HG03460 (cell line): ENCODE measurements around the gene VENTX.

ENCODE experiments used
- ATAC-seq: cut with Tn5 transposase; IDR thresholded peaks from one replicate; pipeline ENCODE4 v1.9.1; 2021; ENCODE audit not compliant: unreplicated experiment

The VENTX gene, protein sequence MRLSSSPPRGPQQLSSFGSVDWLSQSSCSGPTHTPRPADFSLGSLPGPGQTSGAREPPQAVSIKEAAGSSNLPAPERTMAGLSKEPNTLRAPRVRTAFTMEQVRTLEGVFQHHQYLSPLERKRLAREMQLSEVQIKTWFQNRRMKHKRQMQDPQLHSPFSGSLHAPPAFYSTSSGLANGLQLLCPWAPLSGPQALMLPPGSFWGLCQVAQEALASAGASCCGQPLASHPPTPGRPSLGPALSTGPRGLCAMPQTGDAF

DNA sequence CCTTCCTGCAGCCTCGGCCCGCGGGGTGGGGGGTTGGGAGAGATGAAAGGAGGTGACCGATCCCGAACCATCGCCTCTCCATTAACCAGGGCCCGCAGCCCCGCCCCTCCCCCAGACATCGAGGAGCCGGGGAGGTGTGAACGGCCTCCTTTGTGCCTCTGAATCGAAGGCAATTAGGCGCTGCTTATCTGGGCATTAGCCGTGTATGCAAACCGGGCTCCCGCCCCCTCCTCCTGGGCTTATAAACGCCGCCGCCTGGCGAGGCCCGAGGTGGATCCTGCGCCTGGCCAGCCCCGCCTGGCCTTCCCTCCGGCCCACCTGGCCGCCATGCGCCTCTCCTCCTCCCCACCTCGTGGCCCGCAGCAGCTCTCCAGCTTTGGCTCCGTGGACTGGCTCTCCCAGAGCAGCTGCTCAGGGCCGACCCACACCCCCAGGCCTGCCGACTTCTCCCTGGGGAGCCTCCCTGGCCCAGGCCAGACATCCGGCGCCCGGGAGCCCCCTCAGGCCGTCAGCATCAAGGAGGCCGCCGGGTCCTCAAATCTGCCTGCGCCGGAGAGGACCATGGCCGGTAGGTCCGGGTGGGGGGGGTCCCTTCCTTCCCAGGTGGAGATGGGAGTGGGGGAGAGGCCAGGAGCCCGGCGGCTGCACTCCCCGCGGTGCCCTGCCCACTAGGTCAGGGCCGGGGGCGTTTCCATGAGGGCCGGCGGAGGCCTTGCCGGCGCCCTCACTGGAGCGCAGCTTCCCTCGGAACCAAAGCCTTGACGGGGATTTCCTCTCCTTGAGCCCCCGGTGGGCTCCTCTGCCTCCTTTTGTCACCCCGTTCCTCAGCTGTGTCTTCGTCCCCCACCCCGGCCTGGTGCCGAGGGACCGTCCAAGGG lies at the start of gene VENTX:
VENTX (plus strand) TSS at position 268 of the 878 bp plus-strand sequence; CDS start at position 328, 60 bp downstream.
- ATAC-seq = no peak

- no peak for ATAC-seq
Measured at GRCh38 chr10:133187906-133188681, 49.6 kb upstream of the VENTX start.

- ATAC-seq = no peak
Measured at GRCh38 chr10:133189256-133189655, 48.4 kb upstream of the VENTX start.

- ATAC-seq = no peak
Measured at GRCh38 chr10:133189726-133190125, 47.9 kb upstream of the VENTX start.

DNA sequence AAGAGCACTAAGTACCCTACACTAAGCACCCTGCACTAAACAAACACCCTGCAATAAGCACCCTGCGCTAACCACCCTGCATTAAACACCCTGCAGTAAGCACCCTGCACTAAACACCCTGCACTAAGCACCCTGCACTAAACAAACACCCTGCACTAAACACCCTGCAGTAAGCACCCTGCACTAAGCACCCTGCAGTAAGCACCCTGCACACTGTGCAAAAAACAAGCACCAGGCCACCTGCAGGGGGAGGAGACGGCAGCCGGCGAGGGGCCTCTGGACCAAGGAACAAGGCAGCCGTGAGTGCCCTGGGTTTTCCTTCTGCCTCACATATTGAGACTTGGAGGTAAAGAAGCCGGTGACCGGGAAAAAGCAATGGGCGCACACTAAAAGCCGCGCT lies 47.4 kb upstream of the VENTX start:
- no peak for ATAC-seq

- ATAC-seq = no peak
Measured at GRCh38 chr10:133191651-133192050, 46.0 kb upstream of the VENTX start.

- ATAC-seq = no peak
Measured at GRCh38 chr10:133194151-133194550, 43.5 kb upstream of the VENTX start.

- no peak for ATAC-seq
Measured at GRCh38 chr10:133195096-133195495, 42.6 kb upstream of the VENTX start.

DNA sequence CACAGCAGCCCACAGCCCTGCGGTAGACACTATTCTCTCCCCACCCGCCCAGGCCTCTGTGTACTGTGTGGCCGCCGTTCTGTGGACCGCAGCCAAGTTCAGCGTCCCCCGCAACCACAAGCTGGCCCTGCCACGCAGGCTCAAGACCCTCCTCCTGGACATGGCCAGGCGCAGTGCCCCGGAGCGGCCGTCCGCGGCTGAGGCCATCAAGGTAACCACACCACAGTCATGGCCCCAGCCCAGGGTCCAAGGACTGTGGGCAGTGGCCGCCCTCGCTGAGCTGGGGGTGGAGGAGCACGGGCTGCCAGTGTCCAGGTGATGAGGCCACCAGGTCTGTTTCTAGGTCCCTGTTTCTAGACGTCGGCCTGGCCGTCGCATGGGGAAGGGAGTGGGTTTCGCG lies 42.0 kb upstream of the VENTX start:
- ATAC-seq = no peak

GRCh38 chr10:133196221-133196915 lies 41.3 kb upstream of the VENTX start:
- no peak for ATAC-seq

DNA sequence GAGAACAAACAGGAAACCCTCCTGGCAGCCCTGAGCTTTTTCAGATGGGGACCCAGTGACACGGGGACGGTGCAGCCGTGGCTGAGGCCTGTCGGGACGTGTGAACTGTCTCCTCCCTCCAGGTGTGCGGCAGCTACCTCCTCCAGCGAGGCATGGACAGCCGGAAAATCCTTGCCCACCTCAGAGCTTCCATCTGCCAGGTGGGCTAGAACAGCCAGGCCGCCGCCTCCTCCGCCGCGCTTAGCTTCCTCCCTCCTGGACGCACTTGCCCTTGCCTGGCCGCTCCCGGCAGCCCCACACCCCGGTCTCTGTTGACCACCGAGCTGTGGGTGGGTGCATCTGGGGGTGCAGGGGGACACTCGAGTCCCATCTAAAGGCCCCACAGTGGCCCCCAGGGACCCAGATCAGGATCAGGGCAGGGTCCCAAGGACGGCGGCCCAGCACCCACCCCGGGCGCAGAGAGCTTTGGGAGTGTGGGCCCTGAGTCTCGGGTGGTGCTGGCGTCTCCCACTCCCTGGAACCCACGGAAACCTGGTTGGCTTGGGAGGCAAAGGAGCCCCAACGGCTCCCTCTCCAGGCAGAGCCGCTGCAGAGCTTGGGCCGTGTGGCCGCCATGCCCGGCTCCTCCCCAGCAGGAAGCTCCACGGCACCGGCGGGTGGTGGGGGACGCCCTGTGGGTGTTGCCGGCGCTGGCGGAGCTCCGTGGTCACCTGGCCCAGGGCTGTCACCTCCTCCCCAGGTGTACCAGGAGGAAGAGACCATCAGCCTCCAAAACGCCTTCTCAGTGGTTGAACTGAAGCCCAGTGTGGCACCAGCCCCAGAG lies 40.5 kb upstream of the VENTX start:
- no peak for ATAC-seq

GRCh38 chr10:133197786-133198185 lies 39.9 kb upstream of the VENTX start:
- ATAC-seq = no peak

- no peak for ATAC-seq
Measured at GRCh38 chr10:133198206-133198605, 39.4 kb upstream of the VENTX start.

DNA sequence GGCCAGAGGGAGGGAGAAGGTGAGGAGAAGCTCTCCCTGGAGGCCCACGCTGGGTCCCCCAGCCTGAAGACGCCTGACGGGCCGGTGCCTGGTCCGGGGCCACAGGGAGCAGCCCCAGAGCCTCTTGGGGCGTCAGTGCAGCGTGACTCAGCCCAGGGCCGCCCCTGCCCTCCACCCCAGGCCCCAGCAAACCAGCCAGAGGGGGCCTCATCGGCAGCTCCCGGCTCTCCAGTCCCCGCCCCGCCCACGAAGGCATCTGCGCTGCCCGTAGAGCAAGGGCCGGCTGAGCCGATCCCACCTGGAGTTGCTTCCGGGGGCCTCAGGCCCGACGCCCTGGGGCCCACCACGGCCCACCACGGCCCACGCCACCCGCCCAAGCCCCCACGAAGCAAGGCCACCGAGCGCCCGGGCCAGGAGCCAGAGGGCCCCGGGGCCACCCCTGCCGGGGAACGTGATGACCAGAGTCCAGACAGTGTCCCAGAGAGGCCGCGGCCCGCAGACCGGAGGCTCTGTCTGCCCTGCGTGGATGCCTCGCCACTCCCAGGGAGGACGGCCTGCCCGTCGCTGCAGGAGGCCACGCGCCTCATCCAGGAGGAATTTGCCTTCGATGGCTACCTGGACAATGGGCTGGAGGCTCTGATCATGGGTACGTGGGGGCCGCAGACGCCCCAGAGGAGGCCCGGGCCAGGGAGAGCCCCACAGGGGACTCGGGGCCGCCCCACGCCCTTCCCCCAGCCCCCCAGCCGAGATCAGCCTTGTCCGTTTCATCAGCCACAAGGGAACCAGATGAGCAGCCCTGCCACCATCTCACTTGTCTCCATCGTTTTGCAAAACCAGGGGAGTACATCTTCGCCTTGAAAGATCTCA lies 38.8 kb upstream of the VENTX start:
- no peak for ATAC-seq

- no peak for ATAC-seq
Measured at GRCh38 chr10:133199488-133199885, 38.2 kb upstream of the VENTX start.

- no peak for ATAC-seq
Measured at GRCh38 chr10:133199992-133200611, 37.6 kb upstream of the VENTX start.

DNA sequence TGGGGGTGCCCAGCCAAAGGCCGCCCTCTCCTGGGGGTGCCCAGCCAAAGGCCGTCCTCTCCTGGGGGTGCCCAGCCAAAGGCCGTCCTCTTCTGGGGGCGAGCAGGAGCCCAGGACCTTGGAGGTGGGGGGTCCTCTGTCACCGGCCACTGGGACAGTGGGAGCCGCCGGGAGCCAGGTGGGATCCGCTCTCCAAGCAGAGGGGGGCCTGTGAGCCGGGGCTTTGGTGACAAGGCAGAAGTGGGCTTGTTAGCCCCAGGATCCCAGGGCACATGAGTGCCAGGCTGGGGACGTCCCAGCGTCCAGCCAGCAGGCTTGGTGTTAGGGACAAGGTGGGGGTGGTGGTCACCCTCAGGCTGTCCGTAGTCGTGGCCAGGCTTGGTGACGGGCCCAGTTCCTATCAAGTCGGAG lies 37.0 kb upstream of the VENTX start:
- ATAC-seq = no peak

DNA sequence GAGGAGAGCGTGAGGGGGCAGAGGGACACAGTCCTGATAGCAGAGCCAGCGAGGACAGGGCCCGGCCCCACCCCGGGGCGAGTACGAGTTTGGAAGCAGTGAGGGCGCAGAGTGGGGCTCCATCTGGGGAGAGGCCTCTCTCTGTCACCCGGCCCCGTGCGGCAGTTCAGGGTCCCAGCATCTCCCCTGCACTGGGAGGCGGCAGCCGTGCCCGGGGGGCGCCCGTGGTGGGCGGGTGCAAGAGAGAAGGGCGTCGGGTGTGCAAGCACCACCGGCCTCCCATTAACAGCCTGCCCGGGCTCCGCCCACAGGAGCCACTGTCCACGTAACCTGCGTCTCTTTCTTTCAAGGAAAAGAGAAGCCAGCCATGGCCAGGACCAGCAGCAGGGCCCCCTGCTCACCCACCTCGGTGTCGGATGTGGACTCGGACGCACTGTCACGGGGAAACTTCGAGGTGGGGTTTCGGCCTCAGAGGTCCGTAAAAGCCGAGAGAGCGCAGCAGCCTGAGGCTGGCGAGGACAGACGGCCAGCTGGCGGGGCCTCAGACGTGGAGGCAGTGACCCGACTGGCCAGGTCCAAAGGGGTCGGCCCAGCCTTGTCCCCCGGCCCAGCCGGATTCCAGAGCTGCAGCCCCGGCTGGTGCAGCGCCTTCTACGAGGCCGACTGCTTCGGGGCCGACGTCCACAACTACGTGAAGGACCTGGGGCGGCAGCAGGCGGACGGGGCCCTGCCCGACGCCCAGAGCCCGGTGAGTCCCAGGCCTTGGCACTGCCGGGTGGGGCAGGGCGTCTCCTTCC lies 36.3 kb upstream of the VENTX start:
- ATAC-seq = no peak
